Thyroid gland (tissue), 4 donors: ENCODE data around the gene SYNGR3. TPM values are rescaled to one million over a fixed set of nuclear protein-coding genes. Genes with fewer than 3 reads are reported as not detected.

Experiments used
- DNase-seq, 2 donors: peaks; one replicate each; pipeline ENCODE4 v3.0.0-alpha.2; 2019
- H3K27ac ChIP-seq, 3 donors: fragments of 200-600 bp; sonication (generic); 1 replicate in 2 of 3; 2 replicates in 1 of 3; pipeline ENCODE4 v1.5.1; 2016 to 2019; ENCODE audit warnings: mild to moderate bottlenecking in 1 of 3, moderate library complexity in 1 of 3
- H3K27me3 ChIP-seq: fragments of 200-600 bp; sonication (generic); one replicate; pipeline ENCODE4 v1.5.1; 2019
- H3K36me3 ChIP-seq, 2 donors: fragments of 200-600 bp; sonication (generic); one replicate each; pipeline ENCODE4 v1.5.1; 2016 to 2019
- H3K4me1 ChIP-seq, 2 donors: fragments of 200-600 bp; sonication (generic); one replicate each; pipeline ENCODE4 v1.5.1; 2017 to 2019
- H3K4me3 ChIP-seq, 3 donors: fragments of 200-600 bp; sonication (generic); replicated peaks in 1 of 3; 1 replicate in 2 of 3; 2 replicates in 1 of 3; pipeline ENCODE4 v1.5.1; 2016; ENCODE audit warnings: mild to moderate bottlenecking in 1 of 3
- H3K9me3 ChIP-seq: fragments of 200-600 bp; sonication (generic); one replicate; pipeline ENCODE4 v1.5.1; 2017
- CTCF ChIP-seq, 6 experiments: fragments of 200-600 bp in 3 of 6; fragments of 450-650 bp in 3 of 6; sonication (generic) in 3 of 6; IDR thresholded peaks; one replicate each; pipeline ENCODE4 v1.5.1; 2016 to 2019; ENCODE audit warnings: antibody characterized with exemption in 6 of 6, mild to moderate bottlenecking in 2 of 6, inconsistent platforms in 1 of 6, moderate library complexity in 1 of 6
- POLR2A ChIP-seq, 2 donors: fragments of 450-650 bp; IDR thresholded peaks; one replicate each; pipeline ENCODE4 v1.6.1; 2017; ENCODE audit warnings: antibody characterized with exemption in 2 of 2, mild to moderate bottlenecking in 2 of 2, moderate library complexity in 1 of 2
- WGBS, 2 donors: methylation state at CpG; one replicate each; pipeline ENCODE4 v1.1.5; 2017; 5-methylcytosine and 5-hydroxymethylcytosine counted together
- intact Hi-C: fragments of 100-400 bp; cut with DNase I; formaldehyde crosslinking; loops from one replicate; pipeline ENCODE4 v1.15.1; 2023
- total RNA-seq, 4 donors: library from RNA; depleted of rRNA; stranded (reverse); fragments of >200 nt; gene quantifications; one replicate each; pipeline ENCODE4 v1.2.3, GENCODE V29; 2016

Gene SYNGR3
- total RNA-seq, 4 donors from 2014 or later: not detected

DNA sequence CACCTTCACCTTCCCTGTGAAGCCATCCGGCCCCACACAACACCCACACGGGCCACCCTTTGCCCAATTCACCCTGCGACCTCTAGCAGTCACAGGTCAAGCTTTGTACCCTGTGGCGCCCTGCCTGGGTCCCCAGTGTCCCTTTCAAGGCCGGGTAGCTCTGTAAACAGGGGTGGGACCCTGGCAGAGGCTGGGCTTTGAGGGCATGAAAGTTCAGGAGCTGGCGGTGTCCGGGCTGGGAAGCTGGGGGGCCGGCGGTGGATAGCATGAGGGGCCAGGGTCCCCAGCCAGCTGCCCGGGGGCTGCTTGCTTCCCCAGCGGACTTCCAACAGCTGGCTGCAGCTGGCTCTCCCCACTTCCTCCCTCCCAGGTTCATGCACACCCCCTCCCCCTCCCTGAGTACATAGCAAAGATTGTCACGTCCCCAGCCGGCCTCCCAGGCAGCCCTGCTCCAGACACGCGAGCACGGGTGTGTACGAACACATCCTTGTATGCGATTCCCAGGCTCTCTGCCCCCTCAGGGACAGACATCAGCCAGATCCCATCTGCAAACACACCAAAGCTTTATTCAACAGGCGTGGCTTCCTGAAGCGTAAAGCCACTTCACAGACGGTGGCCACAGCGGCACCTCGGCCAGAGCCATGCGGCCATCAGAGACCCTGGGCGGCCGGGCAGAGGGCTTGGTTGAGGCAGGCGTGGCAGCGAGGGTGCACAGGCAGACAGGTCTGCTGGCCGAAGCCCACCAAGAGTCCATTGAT is 49.7 kb downstream of the SYNGR3 start:
- peak overlapping the region in 2 of 3 donors; percentile 51 to 82 for H3K27ac ChIP-seq
- intact Hi-C loops: no loop called here
- peaks cover 42 to 94% of the 10 kb centered on the region in 2 donors for H3K4me1 ChIP-seq
- H3K4me3 ChIP-seq: no peak overlapping the region
- no peaks in the 10 kb centered on the region for H3K27me3 ChIP-seq
- TF ChIP-seq POLR2A (IDR thresholded peaks at IDR 0.05): no peak
- no peak for TF ChIP-seq CTCF (IDR thresholded peaks at IDR 0.05)
- no peak for DNase-seq
- WGBS, 2 donors: 60 to 69% methylated on average over 21 to 23 of the region's 29 CpGs
- no peaks in the 10 kb centered on the region for H3K9me3 ChIP-seq
- peaks cover 0 to 8% of the 10 kb centered on the region in 2 donors for H3K36me3 ChIP-seq

GRCh38 chr16:2040041-2040786 is 50.4 kb downstream of the SYNGR3 start:
- DNase-seq: no peak
- no peak for TF ChIP-seq CTCF (IDR thresholded peaks at IDR 0.05)
- no peak for TF ChIP-seq POLR2A (IDR thresholded peaks at IDR 0.05)
- intact Hi-C loops: no loop called here
- Histone ChIP-seq H3K4me3 (no peak overlapping the region), H3K27ac (peak overlapping the region; percentile 82 to 97 (median 93)), H3K9me3 (no peaks in the 10 kb centered on the region), H3K27me3 (no peaks in the 10 kb centered on the region), H3K4me1 (peaks cover 38 to 88% of the 10 kb centered on the region in 2 donors), H3K36me3 (peaks cover 0 to 8% of the 10 kb centered on the region in 2 donors)
- WGBS, 2 donors: 74 to 87% methylated on average over 10 to 11 of the region's 24 CpGs

GRCh38 chr16:2040787-2041522 is 51.2 kb downstream of the SYNGR3 start:
- Histone ChIP-seq H3K4me1 (peaks cover 31 to 83% of the 10 kb centered on the region in 2 donors), H3K4me3 (no peak overlapping the region), H3K36me3 (peaks cover 0 to 8% of the 10 kb centered on the region in 2 donors), H3K9me3 (no peaks in the 10 kb centered on the region), H3K27ac (peak overlapping the region; percentile 82 to 97 (median 93)), H3K27me3 (no peaks in the 10 kb centered on the region)
- TF ChIP-seq CTCF (IDR thresholded peaks at IDR 0.05) (no peak), POLR2A (IDR thresholded peaks at IDR 0.05) (no peak)
- intact Hi-C loops: no loop called here
- WGBS, 2 donors: 59 to 79% methylated on average over 9 to 18 of the region's 20 CpGs
- DNase-seq: peak; percentile 84 to 87

GRCh38 chr16:2042171-2042985 is 52.6 kb downstream of the SYNGR3 start:
- TF ChIP-seq POLR2A (IDR thresholded peaks at IDR 0.05): peak in 1 of 2 donors; percentile 67
- TF ChIP-seq CTCF (IDR thresholded peaks at IDR 0.05): peak in 1 of 6 experiments; percentile 4
- H3K9me3 ChIP-seq: no peaks in the 10 kb centered on the region
- peak overlapping the region; percentile 82 to 97 (median 93) for H3K27ac ChIP-seq
- H3K27me3 ChIP-seq: no peaks in the 10 kb centered on the region
- no peak overlapping the region for H3K4me3 ChIP-seq
- peaks cover 38 to 81% of the 10 kb centered on the region in 2 donors for H3K4me1 ChIP-seq
- peak; percentile 92 for DNase-seq
- intact Hi-C loops: no loop called here
- peaks cover 0 to 1% of the 10 kb centered on the region in 2 donors for H3K36me3 ChIP-seq
- 35 to 41% methylated on average over 8 to 10 of the region's 22 CpGs for WGBS, 2 donors
